Naive thymus-derived CD8-positive, alpha-beta T cell (primary cell): ENCODE data around the gene TECRL. TPM values are rescaled to one million over a fixed set of nuclear protein-coding genes. Genes with fewer than 3 reads are reported as not detected.

ENCODE experiments used
- ATAC-seq, 2 donors: fragments of 150-1000 bp; cut with Tn5 transposase in 1 of 2; sonication (Bioruptor Pico), chemical (Tn5 transposase) in 1 of 2; 1 replicate in 1 of 2; 2 replicates in 1 of 2; pipeline ENCODE4 v1.10.0; 2021; ENCODE audit warnings: mild to moderate bottlenecking in 2 of 2, moderate library complexity in 2 of 2
- POLR2A ChIA-PET: fragments of 350-600 bp; sonication (Branson Sonifier 250); formaldehyde crosslinking; loops from one replicate; lab custom pipeline; 2021; ENCODE audit warnings: antibody characterized with exemption; lab: Charles Lee
- DNase-seq, 10 donors: peaks; one replicate each; pipeline versions ENCODE4 v3.0.0 to v3.0.0-alpha.2; 2020 to 2022
- H3K27ac Mint-ChIP-seq, 10 donors: one replicate each; pipeline ENCODE4 v1.8.0; 2020 to 2022; ENCODE audit warnings: mild to moderate bottlenecking in 10 of 10, mixed read lengths in 10 of 10, moderate library complexity in 4 of 10, inconsistent platforms in 1 of 10
- H3K27me3 Mint-ChIP-seq, 5 donors: one replicate each; pipeline ENCODE4 v1.8.0; 2021 to 2022; ENCODE audit warnings: mixed read lengths in 5 of 5
- H3K36me3 Mint-ChIP-seq, 3 donors: one replicate each; pipeline ENCODE4 v1.8.0; 2020 to 2022; ENCODE audit warnings: mixed read lengths in 3 of 3, mild to moderate bottlenecking in 2 of 3, inconsistent platforms in 1 of 3
- H3K4me1 Mint-ChIP-seq, 4 donors: one replicate each; pipeline ENCODE4 v1.8.0; 2021 to 2022; ENCODE audit warnings: mixed read lengths in 4 of 4
- H3K4me3 Mint-ChIP-seq, 10 donors: one replicate each; pipeline ENCODE4 v1.8.0; 2020 to 2022; ENCODE audit warnings: mild to moderate bottlenecking in 10 of 10, mixed read lengths in 10 of 10, moderate library complexity in 6 of 10, inconsistent platforms in 1 of 10
- H3K9me3 Mint-ChIP-seq, 9 donors: one replicate each; pipeline ENCODE4 v1.8.0; 2020 to 2022; ENCODE audit warnings: mixed read lengths in 9 of 9, mild to moderate bottlenecking in 3 of 9, inconsistent platforms in 1 of 9, moderate library complexity in 1 of 9
- polyA plus RNA-seq, 3 donors: library from polyadenylated mRNA; unstranded; fragments of 300-500 nt; fragmentation: Illumina TruSeq; gene quantifications; one replicate each; pipeline ENCODE4 v1.2.3, GENCODE V29; 2021
- total RNA-seq, 8 experiments: library from RNA in 2 of 8; stranded (reverse) in 2 of 8; gene quantifications; one replicate each; pipeline ENCODE4 v1.2.3 and lab custom pipeline; 2021 to 2026

Gene TECRL, protein sequence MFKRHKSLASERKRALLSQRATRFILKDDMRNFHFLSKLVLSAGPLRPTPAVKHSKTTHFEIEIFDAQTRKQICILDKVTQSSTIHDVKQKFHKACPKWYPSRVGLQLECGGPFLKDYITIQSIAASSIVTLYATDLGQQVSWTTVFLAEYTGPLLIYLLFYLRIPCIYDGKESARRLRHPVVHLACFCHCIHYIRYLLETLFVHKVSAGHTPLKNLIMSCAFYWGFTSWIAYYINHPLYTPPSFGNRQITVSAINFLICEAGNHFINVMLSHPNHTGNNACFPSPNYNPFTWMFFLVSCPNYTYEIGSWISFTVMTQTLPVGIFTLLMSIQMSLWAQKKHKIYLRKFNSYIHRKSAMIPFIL
- total RNA-seq (not detected), polyA plus RNA-seq (not detected), total RNA-seq (lab: John Stamatoyannopoulos, UW) (0 reads per million in 6 experiments)

DNA sequence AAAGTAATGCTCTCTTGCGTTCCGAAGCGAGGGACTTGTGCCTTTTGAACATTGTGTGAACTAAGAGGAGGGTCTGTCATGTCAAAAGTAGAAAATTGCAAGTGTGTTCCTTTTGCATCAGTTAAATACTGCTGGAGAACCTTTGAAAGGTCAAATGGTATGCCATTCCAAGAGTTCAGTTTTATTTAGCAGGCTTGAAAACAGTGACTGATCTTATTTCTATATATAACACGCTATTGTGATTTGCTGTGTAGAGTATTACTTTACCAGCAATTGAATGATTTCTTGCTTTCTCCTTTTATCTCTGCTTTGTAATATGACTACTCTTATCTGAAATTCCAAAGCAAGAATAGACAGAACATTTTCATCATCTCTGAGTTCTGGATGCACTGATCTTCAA is at the start of gene TECRL:
Gene TECRL (minus strand): TSS at position 151 of the 400 bp plus-strand sequence. CDS start 99 bp downstream, at position 52.
- DNase-seq (no peak), ATAC-seq (no peak)
- Mint-ChIP-seq H3K9me3 (peaks cover 0 to 13% (median 1%) of the 10 kb centered on the region in 9 donors), H3K4me3 (no peak within 1 kb of the TSS), H3K27me3 (no peaks in the 10 kb centered on the region), H3K36me3 (no peaks in the 10 kb centered on the region), H3K4me1 (no peaks in the 10 kb centered on the region), H3K27ac (no peak within 1 kb of the TSS)
- POLR2A ChIA-PET = no interaction called here

DNA sequence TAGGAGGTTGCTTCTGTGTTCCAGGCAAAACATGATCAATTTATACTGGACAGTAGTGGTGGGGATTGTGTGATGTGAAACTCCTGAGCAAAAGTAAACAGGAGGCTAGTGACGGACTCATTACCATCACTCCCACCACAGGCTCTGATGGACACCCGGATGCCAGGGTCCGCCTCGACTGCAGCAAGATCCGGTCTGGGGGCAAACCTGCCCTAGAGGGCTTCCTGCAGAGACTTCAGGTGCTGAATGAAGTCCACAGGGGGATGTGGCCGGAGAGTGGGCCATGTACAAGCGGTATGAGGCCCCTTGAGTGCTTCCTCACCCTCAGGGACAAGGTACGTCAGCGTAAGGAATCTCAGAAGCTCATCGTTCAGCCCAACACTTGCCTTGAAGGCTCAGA is 23.4 kb upstream of the TECRL start:
- Mint-ChIP-seq H3K4me3 (no peak overlapping the region), H3K4me1 (no peaks in the 10 kb centered on the region), H3K36me3 (peaks cover 0 to 3% (median 0%) of the 10 kb centered on the region in 3 donors), H3K27ac (no peak overlapping the region), H3K9me3 (peaks cover 5 to 29% (median 14%) of the 10 kb centered on the region in 9 donors), H3K27me3 (no peaks in the 10 kb centered on the region)
- no peak for ATAC-seq
- no peak for DNase-seq
- POLR2A ChIA-PET = no interaction called here

DNA sequence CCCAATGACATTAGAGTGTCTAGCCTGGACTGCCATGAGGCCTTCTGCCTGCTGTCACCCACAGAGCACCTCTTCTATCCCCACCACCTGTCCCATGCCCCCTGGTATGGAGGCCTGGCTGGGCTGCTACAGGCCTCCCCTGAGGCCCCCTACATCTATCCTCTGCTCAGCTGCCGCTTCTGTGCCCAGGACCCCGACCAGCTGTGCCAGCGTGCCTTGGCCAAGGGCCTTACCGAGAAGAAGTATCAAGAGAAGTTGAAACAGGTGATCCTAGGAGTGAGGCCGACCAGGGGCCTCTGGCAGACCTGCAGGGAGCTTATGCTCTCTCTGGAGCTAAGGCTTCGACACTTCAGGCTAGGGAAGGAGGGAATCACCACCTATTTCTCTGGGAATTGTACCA is 21.7 kb upstream of the TECRL start:
- DNase-seq (no peak), ATAC-seq (no peak)
- H3K36me3 Mint-ChIP-seq = peaks cover 0 to 3% (median 0%) of the 10 kb centered on the region in 3 donors
- no peak overlapping the region for H3K27ac Mint-ChIP-seq
- H3K27me3 Mint-ChIP-seq = no peaks in the 10 kb centered on the region
- no peaks in the 10 kb centered on the region for H3K4me1 Mint-ChIP-seq
- H3K9me3 Mint-ChIP-seq = peaks cover 5 to 29% (median 13%) of the 10 kb centered on the region in 9 donors
- H3K4me3 Mint-ChIP-seq = no peak overlapping the region
- POLR2A ChIA-PET = no interaction called here

DNA sequence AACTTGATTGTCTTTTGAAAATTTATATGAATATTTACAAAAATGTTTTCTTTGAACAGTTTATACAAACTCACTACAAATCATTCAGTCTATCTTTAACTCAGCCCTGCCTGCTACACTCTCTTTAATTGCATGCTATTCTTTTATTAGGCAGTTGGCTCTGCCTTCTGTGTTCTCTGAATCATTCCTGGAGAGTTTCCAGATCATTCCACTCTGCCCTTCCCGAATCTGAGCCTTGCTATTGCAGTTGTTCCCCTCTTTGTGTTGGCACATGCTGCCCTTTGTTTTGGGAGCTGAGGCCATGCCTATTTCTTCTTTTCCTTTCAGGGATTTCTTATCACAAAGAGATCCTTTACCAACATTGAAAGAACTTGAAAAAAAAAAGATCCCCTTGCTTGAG is 8.7 kb upstream of the TECRL start:
- POLR2A ChIA-PET = no interaction called here
- Mint-ChIP-seq H3K4me3 (no peak overlapping the region), H3K27ac (no peak overlapping the region), H3K4me1 (no peaks in the 10 kb centered on the region), H3K27me3 (no peaks in the 10 kb centered on the region), H3K36me3 (no peaks in the 10 kb centered on the region), H3K9me3 (peaks cover 0 to 11% (median 0%) of the 10 kb centered on the region in 9 donors)
- DNase-seq = no peak
- no peak for ATAC-seq

DNA sequence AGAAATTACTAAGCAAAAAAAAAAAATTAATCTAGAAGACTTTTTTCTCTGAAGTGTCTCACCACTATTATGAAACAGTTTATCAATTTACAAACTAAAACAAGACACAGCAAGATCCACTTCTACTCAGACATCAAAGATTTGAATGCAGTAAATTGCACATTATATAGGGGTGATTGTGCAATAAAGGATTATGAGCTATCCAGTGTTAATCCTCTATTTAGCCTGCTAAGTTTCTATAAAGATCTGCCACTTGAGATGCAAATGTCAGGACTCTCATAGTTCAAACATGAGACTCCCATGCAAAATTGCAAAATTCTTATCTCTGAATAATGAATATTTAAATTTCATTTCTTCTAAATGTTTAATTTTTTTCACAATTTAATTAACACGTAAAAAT is 2.2 kb downstream of the TECRL start:
- POLR2A ChIA-PET = no interaction called here

DNA sequence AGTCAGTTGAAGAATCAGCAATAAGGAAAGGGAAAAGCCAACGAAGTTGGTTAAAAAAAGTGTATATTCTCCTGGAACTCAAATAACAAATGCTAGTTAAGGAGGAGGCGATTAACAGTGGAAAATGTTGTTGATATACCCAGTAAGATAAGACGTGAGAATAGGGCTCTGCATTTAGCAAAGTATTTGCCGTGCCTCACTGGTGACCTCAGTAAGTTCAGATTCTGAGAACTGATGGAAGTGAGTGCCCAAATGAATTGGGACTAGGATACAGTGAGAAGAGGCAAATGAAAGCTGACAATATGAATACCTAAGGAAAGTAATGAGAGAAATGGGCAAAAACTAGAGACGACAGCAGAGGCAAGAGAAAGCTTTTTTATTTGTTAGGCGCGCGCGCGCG is 3.5 kb downstream of the TECRL start:
- no peaks in the 10 kb centered on the region for H3K27me3 Mint-ChIP-seq
- no peaks in the 10 kb centered on the region for H3K4me1 Mint-ChIP-seq
- H3K9me3 Mint-ChIP-seq = peaks cover 0 to 21% (median 9%) of the 10 kb centered on the region in 9 donors
- DNase-seq (no peak), ATAC-seq (no peak)
- H3K36me3 Mint-ChIP-seq = no peaks in the 10 kb centered on the region
- POLR2A ChIA-PET = no interaction called here
- H3K4me3 Mint-ChIP-seq = no peak overlapping the region
- no peak overlapping the region for H3K27ac Mint-ChIP-seq

More for the DNA sequence above, 2.2 kb downstream of the TECRL start:
- no peak for ATAC-seq
- no peaks in the 10 kb centered on the region for H3K4me1 Mint-ChIP-seq
- no peak overlapping the region for H3K27ac Mint-ChIP-seq
- DNase-seq = no peak
- no peak overlapping the region for H3K4me3 Mint-ChIP-seq
- H3K27me3 Mint-ChIP-seq = no peaks in the 10 kb centered on the region
- peaks cover 0 to 14% (median 9%) of the 10 kb centered on the region in 9 donors for H3K9me3 Mint-ChIP-seq
- no peaks in the 10 kb centered on the region for H3K36me3 Mint-ChIP-seq

DNA sequence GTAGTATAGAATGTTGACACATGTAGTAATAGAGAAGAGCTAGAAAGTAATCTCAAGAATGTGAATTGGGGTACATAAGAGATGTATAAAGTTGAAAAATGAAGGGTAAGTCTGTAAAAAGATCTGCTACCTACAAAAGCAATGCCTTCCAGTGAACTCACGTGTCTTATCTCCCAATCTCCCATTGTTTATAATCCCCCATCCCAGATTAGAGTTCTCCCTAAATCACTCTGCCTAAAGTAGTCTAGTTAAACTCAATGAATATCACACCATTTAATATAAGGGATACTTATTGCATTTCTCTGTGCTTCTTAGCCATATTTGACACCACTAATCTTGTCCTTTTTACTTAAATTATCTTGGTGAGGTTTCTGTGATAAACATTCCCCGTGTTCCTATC is 6.6 kb downstream of the TECRL start:
- Mint-ChIP-seq H3K27me3 (no peaks in the 10 kb centered on the region), H3K4me3 (no peak overlapping the region), H3K4me1 (no peaks in the 10 kb centered on the region), H3K27ac (no peak overlapping the region), H3K36me3 (no peaks in the 10 kb centered on the region), H3K9me3 (peaks cover 4 to 24% (median 11%) of the 10 kb centered on the region in 9 donors)
- no peak for DNase-seq
- ATAC-seq = no peak
- POLR2A ChIA-PET = no interaction called here

DNA sequence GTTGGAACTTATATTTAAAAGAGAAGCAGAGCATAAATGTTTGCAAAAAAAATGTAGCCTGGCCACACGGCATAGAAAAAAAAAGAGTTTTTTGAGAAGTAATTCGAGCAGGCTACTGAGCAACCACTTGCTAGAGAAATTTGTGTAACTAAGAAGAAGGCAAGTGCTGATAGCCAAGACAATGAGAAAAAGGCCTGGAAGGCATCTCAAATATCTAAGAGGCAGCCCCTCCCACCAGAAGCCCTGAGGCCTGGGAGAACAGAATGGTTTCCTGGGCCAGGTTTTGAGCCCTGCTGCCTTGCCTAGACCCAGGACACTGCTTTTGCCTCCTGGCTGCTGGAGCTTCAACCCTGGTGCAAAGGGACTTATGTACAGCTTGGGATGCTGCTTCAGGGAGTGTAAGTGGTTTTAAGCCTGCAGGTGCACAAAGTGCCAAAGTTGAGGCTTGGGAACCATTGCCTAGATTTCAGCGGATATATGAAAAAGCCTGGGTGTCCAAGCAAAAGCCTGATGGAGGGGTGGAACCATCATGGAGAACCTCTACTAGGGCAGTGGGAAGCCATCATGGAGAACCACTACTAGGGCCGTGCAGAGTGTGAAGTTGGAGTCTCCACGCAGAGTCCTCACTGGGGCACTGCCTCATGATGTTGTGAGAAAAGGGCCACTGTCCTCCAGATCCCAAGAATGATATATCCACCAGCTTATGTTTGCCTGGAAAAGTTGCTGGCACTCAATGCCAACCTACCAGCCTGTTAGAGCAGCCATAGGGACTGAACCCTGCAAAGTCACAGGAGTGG is 9.7 kb downstream of the TECRL start:
- DNase-seq (no peak), ATAC-seq (no peak)
- peaks cover 0 to 27% (median 18%) of the 10 kb centered on the region in 9 donors for H3K9me3 Mint-ChIP-seq
- POLR2A ChIA-PET = no interaction called here
- H3K4me1 Mint-ChIP-seq = no peaks in the 10 kb centered on the region
- H3K36me3 Mint-ChIP-seq = no peaks in the 10 kb centered on the region
- no peak overlapping the region for H3K27ac Mint-ChIP-seq
- H3K4me3 Mint-ChIP-seq = no peak overlapping the region
- no peaks in the 10 kb centered on the region for H3K27me3 Mint-ChIP-seq

DNA sequence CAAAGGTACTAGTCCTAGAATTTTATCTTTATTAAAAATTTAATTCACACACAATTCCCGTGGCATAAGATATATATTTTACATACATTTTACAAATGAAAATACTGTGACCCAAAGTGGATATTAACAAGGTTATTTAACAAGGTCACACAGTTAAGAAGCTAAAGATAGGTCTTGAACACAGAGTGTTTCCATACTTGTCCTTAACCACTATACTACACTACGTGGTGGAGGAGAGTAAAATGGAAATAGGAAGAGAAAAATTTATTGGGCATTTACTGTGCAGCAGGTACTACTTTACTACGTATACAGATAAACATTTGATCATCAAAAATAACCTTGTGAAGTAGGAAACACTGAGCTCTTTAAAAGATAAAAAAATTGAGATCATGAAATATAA is 14.8 kb downstream of the TECRL start:
- no peak overlapping the region for H3K27ac Mint-ChIP-seq
- H3K36me3 Mint-ChIP-seq = no peaks in the 10 kb centered on the region
- H3K4me3 Mint-ChIP-seq = no peak overlapping the region
- H3K4me1 Mint-ChIP-seq = no peaks in the 10 kb centered on the region
- H3K9me3 Mint-ChIP-seq = peaks cover 0 to 29% (median 5%) of the 10 kb centered on the region in 9 donors
- DNase-seq (no peak), ATAC-seq (no peak)
- POLR2A ChIA-PET = no interaction called here
- no peaks in the 10 kb centered on the region for H3K27me3 Mint-ChIP-seq

DNA sequence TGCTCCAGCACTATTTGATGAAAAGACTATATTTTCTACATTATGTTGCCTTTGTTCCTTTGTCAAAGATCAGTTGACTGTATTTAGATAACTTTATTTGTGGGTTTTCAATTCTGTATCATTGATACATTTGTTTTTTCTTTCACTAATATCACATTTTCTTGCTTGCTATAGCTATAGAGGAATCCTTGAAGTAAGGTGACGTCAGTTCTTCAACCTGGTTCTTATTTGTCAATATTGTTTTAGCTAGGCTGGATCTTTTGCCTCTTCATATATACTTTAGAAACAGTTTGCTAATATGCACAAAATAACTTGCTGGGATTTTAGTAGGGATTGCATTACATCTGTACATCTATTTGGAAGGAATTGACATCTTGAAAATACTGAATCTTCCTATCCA is 21.0 kb downstream of the TECRL start:
- POLR2A ChIA-PET = no interaction called here
- no peaks in the 10 kb centered on the region for H3K27me3 Mint-ChIP-seq
- no peak for DNase-seq

DNA sequence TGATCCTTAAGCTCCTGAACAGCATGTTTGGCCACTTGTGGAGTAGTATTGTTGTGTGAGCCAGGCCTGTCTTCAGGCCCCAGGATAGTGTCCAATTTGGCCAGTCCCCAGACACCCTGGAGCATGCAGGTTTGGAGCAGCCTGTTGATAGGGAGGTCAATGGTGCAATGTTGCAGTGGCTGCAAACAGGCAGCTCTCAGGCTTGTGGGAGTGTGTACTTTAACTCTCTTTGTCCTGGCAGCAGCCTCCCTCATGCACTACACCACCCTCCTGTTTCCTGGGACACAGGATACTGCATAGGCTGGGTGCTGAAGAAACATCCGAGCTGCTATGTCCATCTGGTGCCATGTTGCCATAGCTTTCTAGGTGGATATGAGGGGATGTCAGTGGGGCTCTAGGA is 24.0 kb downstream of the TECRL start:
- Mint-ChIP-seq H3K4me1 (no peaks in the 10 kb centered on the region), H3K9me3 (peaks cover 0 to 18% (median 4%) of the 10 kb centered on the region in 9 donors), H3K36me3 (no peaks in the 10 kb centered on the region), H3K27me3 (no peaks in the 10 kb centered on the region), H3K4me3 (no peak overlapping the region), H3K27ac (no peak overlapping the region)
- POLR2A ChIA-PET = no interaction called here
- no peak for DNase-seq
- no peak for ATAC-seq

More for the DNA sequence above, 21.0 kb downstream of the TECRL start:
- Mint-ChIP-seq H3K27ac (no peak overlapping the region), H3K9me3 (peaks cover 0 to 24% (median 2%) of the 10 kb centered on the region in 9 donors), H3K4me3 (no peak overlapping the region), H3K36me3 (no peaks in the 10 kb centered on the region), H3K4me1 (no peaks in the 10 kb centered on the region)
- no peak for ATAC-seq

DNA sequence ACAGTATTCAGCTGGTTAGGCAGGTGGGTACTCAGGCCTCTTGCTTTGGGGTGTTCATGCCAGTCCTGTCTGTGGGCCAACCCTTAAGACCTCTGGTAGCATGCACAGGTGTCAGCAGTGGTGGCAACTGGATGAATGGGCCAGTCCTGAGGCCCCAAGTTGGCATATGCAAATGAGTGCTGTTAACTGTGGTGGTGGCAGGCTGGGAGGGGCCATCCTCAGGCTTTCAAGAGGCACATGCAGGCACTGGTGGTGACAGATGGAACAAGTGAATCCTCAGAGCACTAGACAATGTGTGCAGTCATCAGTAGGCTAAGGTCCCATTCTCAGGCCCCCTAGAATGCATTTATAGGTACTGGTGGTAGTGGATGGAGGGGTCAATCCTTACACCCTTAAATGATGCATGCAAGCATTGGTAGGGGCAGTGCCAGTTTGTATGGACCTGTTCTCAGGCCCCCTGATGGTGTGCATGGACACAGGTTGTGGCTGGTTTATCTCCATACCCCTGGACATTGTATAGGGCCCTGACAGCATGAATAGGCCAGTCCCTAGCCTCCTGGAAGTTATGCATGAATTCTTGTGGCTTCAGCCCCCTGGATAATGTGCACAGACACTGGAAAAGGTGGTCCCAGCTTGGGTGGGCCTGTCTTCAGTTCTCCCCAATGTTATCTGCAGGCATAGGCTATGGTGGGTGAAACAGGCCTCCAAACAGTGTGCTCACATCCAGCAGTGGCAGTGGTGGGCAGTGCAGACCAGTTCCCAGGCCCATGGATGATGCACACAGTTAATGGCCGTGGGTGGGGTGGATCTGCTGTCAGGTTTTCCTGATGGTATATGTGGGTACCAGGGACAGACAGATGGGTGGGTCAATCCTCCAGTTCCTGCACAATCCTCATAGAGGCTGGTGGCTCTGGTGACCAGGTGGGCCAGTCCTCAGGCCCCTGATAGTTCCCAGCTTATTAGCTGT is 24.7 kb downstream of the TECRL start:
- H3K9me3 Mint-ChIP-seq = peaks cover 0 to 18% (median 4%) of the 10 kb centered on the region in 9 donors
- ATAC-seq = no peak
- no peak overlapping the region for H3K27ac Mint-ChIP-seq
- DNase-seq = no peak
- H3K4me3 Mint-ChIP-seq = no peak overlapping the region
- no peaks in the 10 kb centered on the region for H3K4me1 Mint-ChIP-seq
- no peaks in the 10 kb centered on the region for H3K27me3 Mint-ChIP-seq
- no peaks in the 10 kb centered on the region for H3K36me3 Mint-ChIP-seq
- POLR2A ChIA-PET = no interaction called here
